NCI-H1417 (cell line): ENCODE results near the gene SLC2A10.

Experiments used
- DNase-seq, 3 experiments: peaks; one replicate each; lab custom pipeline; 2025; lab: John Stamatoyannopoulos, UW

Gene SLC2A10

DNA sequence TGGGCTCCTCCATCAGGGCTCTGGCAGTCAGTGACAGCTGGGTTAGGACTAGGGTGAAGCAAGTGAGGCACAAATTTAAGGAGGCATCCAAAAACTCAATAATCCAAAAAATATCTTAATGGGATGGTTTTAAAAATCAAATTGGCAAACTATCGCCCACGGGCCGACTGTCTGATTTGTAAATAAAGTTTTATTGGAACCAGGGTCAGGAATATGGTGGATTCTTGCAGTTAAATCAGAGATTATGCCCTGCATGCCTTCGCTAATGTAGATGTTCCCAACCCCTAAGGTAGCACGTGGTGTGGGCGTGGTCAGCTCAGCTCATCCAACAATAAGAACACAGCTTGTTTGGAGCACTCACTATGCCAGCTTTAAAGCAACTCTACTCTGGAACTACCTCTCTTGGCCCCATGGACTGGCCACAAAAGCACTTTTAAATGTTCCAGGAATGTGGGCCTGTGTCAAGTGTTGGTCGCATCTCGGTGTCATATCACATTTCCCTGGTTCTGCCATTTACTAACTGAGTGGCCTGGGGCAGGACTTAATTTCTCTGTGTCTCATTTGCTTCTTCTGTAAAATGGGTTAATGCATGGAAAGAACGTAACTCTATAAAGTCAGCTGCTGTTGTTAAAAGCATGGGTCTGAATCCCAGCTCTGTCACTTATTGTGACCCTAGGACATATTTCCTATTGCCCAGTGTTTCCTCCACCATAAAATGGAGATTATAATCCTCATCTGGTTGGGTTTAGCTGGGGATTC is 27.2 kb upstream of the SLC2A10 start:
- no peak for DNase-seq

DNA sequence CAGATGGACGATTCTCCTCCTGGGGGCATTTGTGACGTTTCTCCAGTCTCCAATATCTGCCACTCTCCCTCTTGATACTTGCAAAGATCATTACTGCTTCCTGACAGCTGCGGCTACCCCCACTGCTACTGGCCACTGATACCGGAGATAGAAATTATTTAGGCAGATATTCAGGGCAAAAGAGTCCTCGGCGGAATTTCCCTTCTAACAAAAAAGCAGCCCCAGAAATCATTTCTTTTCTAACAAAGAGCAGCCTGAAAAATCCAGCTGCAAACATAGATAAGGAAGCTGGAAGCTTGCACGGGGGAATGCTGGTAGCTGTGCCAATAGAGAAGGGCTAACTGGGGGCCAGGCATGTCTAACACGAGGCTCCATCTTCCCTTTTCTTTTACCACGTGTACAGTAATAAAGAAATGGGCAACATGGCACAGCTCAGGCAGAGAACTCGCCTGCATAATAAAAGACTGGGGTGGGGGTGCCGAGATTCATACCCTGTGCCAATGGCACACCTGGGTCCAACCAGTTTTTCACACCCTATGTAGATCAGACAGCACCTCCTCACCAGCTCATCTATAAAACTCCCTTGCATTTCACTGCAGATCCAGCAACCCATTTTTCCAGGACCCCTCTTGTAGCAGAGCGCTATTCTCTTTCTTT is 26.3 kb upstream of the SLC2A10 start:
- DNase-seq, result no peak

DNA sequence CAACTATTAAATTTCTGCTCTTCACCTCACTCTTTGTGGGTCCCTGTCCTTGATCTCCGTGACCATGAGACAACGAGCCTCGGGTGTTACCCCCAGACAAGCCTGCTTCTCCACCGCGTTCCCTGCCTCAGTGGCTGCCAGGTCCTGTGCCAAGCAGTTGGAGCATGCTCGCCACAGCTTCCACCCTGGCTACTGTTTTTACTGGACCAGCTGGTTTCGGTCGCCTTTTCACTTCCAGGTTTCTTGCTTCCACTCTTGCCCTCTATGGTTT is 25.8 kb upstream of the SLC2A10 start:
- DNase-seq, result no peak

DNA sequence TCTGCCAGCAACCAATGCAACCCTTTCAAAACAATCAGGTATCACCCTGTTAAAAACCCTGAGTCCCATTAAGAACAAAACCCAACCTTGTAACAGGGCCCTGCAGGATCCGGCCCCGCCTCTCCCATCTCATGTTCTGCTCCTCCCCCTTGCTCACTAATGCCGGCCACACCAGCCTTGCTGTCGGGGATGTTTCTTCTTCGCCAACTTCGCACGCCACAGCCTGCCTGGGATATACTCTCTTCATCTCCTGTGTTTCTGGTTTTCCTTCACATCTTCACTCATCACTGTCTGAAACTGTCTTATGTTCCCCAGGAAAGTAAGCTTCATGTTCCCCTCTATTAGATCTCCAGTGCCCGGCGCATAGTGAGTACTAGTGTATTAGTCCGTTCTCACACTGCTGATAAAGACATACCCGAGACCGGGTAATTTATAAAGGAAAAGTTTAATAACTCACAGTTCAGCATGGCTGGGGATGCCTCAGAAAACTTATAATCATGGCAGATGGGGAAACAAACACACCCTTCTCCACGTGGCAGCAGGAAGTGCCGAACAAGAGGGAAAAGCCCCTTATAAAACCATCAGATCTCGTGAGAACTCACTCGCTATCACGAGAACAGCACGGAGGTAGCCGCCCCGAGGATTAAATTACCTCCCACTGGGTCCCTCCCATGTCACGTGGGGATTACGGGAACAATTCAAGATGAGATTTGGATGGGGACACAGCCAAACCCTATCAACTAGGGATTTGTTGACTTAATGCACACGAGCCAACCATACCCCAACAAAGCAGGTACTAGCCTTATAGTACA is 25.3 kb upstream of the SLC2A10 start:
- no peak for DNase-seq

DNA sequence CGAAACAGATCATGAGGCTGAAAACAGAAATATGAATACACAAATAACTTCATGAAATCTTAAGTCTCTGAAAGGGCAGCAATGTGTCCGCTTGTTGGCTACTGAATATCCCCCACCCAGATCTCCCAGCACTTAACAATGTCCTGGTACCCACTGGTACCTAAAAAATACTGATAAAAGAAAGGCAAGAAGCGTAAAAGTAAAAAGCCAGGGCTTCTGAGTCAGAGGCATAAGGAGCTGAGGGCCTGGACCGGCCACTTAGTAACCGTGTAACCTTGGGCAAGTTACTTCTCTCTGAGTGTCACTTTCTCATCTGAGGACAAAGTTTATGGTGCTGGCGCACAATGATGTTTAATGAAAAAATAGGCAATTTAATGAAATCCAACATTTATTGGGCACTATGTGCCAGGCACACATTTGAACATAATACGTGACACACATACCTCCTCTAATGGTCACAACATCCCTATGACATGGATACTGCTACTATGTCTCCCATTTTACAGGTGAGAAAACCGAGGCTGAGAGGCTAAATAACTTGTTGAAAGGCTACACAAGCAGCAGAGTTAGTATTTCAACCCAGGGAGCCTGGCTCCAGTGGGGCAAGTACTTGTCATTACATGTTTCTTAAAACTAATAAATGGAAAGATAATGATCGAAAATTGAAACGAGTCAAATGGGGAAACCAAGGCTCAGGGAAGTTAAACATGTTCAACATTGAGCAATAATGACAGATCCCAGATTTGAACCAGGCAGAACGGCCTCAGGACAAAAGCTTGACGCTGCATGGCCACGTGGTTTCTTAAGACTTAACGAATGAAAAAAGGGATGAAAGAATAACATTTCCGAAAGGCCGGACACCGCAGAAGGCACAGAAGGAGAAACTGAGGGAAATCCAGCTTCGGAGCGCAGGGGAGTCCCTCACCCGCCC is 21.0 kb upstream of the SLC2A10 start:
- peak in 1 of 3 experiments; percentile 59 for DNase-seq

DNA sequence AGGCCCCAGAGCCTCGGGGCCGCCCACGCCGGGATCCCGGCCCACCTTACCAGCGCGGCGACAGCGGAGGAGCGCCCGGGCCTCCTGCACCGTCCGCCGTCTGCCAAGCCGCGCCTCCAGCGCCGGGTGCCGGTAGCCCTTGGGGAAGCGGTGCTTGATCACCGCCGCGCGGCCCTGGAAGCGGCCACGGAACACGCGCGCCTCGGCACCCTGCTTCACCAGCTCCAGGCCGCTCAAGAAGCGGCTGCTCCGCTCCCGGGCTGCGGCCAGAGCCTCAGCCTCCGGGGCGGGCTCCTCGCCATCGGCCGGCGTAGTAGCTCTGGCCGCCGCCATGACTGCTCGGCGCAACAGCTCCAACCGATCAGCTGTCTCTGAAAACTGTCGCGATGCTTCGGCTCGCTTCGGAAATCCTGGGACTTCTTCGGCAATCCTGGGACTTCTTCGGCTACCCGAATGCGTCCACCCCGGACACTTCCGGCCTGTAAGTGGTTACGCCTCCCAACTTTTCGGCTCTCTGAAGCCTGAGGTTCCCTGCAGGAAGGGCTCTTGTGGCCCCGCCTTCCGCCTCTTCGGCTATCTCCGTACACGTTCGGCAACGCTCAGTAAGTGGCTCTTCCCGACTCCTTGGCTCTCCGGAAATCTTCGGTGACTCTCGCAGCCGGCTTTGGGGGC is 20.2 kb upstream of the SLC2A10 start, which contains the start of gene TP53RK:
TP53RK (minus strand) TSS at position 363 of the 672 bp plus-strand sequence; CDS start at position 333, 30 bp downstream.
- DNase-seq, result peak; percentile 87 to 95 (median 95)

DNA sequence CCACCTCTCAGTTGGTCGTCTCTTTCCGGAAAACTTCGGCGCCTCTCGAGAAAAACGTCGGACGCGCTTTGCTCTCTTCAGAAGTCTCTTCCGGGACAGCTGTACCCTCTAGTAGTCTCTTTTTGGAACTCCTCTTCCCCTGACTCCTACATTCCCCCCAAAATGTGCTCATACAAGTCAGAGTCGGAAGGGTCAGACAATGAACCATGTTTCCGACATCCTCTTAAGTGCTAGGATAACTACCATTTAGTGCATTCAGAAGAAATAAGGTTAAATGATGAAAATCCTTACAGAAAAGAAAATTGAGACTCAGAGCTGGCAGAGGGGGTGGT is 19.7 kb upstream of the SLC2A10 start:
- DNase-seq, result no peak

DNA sequence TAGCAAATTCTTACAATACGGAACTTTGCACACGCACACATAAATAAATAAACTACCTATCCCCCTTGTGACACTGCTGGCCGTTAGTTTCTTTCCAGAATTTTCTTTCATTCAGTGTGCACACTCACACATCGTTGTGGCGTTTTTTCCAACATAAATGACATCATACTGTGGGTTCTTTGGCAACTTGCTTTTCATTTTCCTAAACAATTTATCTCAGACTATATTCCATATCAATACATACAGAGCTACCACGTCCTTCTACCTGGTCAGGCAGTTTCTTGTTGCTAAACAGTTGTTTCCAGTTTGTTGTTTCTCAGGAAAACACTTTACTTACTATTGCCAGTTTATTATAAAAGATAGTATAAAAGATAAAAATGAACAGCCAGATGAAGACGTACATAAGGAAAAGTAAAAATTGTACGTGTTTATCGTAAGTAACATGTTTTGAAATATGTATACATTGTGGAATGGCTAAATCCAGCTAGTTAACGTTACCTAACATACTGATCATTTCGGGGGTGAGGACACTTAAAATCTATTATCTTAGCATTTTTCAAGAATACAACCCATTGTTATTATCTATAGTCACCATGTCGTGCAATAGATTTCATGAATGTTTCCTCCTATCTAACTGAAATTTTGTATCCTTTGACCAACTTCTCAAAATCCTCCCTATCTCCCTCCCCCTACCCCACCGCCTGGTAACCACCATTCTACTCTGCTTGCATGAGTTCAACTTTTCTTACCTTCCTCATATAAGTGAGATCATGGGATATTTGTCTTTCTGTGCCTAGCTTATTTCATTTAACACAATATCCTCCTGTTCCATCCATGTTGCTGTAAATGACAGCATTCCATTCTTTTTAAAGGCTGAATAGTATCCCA is 19.0 kb upstream of the SLC2A10 start:
- no peak for DNase-seq

DNA sequence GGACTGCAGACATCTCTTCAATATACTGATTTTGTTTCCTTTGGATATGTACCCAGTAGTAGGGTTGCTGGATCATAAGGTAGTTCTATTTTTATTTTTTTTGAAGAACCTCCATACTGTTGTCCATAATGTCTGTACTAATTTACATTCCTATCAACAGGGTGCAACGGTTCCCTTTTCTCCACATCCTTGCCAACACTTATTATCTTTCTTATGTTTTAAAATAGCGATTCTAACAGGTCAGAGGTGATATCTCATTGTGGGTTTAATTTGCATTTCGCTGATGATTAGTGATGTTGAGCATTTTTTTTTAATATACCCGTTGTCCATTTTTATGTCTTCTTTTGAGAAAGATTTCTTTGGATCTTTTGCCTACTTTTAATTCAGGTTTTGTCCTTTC is 18.3 kb upstream of the SLC2A10 start:
- DNase-seq, result no peak

DNA sequence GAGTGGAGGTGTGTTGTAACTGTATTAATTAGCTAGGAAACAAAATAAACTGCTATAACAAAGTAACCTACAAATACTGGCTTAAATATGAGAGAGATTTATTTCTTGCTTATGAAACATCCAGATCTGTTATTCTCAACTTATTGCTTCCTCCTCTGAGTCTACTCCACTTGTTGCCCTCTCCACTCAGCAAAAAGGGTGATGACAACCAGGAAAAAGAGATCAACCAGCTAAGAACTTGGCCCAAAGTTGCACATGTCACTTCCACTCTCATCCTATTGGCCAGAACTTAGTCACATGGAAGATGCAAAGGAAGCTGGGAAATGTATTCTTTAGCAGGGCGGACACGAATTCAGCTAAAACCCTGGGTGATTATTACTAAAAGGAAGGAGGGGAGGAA is 15.0 kb upstream of the SLC2A10 start:
- no peak for DNase-seq

DNA sequence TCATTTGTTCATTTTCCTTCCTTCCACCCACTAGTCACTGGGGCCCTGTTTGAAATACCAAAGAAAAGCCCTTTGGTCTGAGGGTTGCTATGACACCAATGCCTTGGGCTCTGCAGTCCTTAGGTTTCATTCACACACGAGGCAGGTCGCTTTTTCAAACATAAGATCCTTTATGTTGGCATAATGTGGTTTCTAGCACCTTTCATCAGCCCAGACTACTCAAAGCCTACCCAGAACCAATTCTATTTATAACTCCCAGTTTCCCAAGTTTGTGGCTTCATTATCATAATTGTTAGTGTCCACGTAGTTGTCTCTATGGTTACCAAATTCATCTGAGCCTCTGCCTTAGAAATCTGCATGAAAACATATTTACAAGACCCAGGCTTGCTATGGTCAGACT is 13.6 kb upstream of the SLC2A10 start:
- DNase-seq, result peak; percentile 61 to 89 (median 64)

DNA sequence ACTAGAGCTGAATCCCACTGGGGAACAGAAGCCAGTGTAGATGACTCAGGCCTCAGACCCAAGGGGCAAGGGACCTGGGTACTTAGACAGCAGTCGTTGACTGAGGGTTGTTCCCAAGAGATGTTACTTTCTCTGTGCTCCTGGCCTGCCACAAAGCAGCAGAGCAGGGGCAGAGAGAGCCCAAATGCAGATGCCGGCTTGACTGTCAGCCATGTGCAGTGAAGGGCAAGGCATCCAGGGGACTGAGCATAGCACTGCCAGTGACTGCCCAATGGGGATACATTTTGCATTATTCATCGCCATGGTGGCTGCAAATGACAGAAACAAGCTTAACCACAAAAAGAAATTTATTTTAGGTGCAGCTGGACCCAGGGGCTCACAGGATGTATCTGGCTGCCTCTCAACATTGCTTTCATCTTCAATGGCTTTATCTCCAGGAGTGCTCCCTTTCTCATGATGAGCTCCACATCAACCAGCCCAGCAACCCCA is 12.6 kb upstream of the SLC2A10 start:
- no peak for DNase-seq

DNA sequence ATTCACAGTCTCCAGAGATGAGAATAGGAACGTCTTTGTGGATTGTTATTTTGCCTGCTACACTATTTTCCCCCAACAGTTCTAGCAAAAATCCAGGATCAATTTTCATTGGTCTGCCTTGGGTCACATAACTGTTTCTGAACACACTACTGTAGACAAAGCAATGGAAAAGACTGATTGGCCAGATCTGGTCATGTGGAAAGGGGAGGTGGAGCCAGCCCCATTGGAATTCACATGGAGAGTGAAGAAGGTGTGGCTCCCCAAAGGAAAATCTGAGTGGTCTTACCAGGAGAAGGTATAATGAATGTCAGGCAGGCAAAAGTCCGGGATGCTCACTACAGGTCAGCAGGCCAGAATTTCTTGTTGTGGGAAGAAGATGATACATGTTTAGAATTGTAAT is 10.7 kb upstream of the SLC2A10 start:
- DNase-seq, result no peak

DNA sequence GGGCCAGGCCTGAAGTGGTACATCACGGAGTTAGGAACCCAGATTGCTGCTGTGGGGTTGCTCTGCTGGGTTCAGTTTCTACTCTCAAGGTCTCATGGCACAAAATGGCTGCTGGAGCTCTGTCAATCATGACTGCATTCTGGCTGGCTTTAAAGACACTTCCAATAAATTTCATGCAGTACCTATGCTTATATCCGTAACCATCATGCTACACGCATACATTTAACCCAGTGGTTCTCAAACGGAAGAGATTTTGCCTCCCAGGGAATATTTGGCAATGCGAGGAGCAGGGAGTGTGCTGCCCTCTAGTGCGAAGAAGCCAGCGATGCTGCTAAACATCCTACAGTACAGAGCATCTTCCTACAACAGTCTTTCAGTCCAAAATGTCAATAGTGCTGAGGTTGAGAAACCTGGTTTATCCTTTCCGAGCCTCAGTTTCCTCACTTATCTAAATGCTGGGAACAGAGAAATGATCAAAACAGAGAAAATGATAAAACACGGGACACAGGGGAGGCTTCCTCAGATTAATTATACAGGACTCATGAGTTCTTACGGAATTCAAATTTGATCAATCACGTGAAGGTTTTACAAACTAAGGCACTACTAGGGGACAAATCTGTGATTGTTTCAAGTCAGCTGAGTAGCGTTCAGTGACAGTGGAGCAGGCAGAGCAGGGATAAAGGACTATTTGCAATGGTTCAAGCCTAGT is 9.6 kb upstream of the SLC2A10 start:
- DNase-seq, result peak in 1 of 3 experiments; percentile 33

DNA sequence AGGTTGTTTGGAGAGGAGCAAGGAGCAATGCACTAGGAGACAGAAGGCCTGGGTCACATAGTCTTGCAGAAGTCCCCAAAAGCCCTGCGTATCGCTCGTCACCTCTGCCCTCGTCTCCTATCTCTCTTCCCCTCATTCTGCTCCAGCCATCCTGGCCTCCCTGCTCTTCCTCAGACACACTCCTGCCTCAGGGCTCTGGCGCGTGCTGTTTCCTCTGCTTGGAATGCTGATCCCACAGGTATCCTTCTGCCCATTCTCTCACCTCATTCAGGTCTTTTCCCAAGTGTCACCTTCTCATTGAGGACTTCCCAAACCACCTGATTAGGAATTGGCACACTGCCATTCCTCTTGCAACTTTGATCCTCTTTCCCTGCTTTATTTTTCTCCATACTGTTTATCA is 9.0 kb upstream of the SLC2A10 start:
- no peak for DNase-seq

DNA sequence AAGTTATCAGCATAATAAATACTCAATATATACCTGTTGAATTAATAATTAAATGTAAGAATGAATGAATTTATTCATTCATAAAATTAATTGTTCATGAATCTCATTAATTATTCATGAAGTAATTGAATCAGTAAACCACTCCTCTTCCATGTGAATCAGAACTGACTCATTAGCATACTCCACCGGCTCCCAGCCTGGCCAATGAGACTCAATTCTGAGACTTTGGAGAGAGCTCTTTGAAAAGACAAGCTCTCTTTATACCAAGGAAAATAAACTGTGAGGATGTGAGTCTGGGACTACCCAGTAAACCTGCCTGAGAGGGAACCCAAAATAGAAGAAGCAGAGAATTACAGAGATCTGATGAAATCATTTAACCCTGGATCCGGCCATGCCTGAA is 8.4 kb upstream of the SLC2A10 start:
- DNase-seq, result no peak

DNA sequence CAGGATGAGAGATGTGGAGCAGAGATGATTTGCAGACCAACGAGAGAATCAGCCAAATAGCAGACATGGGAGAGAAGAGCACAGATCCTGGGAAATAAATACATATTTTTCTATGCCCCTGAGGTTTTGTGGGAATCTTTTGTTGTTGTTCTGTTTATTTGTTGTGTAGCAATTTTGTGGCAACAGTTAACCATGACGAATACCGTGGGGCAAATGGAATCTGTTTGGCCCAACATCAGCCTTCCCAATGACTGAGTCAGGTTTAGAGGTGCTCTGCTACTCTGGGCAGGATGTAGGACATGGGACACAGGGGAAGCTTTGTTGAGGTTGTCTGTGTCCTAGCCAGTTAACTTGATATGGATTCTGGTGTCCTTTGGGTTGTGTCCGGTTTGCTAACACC is 7.9 kb upstream of the SLC2A10 start:
- DNase-seq, result no peak

DNA sequence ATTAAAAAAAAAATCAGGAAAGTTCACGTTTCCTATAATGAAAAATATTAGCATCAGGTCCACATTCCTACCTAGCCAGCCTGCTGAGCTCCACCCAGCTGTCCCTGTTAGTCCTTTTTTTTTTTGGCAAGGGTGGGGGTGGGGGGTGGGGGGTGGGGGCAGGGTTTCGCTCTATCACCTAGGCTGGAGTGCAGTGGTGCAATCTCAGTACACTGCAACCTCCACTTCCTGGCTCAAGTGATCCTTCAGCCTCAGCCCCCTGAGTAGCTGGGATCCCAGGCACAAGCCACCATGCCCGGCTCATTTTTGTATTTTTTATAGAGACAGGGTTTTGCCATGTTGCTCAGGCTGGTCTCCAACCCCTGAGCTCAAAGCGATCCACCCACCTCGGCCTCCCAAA is 7.5 kb upstream of the SLC2A10 start:
- no peak for DNase-seq

DNA sequence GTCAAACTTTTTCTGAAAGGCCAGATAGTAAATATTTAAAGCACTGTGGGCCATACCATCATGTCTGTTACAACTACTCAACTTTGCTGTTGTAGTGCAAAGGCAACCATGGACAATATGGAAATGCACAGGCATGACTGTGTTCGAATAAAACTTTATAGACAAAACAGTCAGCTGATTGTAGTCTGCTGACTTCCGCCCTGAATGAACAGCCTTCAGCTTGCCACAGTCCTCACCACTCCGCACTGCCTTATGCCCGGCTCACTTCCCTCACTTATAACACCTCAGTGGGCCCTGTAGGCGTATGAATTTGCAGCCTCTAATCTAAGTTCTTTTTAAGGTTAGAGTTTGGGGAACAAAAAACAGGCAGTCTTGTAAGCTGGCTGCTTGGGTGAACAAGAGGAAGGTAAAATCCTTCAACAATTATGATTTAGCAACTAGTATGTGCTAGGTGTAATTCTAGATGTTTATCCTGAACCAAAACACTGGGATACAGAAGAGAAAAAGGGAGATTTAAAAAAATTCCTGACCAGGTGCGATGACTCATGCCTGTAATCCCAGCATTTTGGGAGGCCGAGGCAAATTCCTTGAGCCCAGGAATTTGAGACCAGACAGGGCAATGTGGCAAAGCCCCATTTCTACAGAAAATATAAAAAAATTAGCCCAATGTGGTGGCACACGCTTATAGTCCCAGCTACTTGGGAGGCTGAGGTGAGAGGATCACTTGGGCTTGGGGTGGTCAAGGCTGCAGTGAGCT is 6.8 kb upstream of the SLC2A10 start:
- no peak for DNase-seq
